Measurements from ENCODE around the gene TMEM42. TPM values are rescaled to one million over a fixed set of nuclear protein-coding genes. Genes with fewer than 3 reads are reported as not detected.
A peak's percentile ranks its signal among the peaks of the same experiment; 100 is the strongest.

The TMEM42 gene
- total and polyA plus RNA-seq, 2 of the 13 experiments (the other 11 are each of a cell fraction or from before 2014, with no cell fraction given) = 5.5 to 24.5 TPM

DNA sequence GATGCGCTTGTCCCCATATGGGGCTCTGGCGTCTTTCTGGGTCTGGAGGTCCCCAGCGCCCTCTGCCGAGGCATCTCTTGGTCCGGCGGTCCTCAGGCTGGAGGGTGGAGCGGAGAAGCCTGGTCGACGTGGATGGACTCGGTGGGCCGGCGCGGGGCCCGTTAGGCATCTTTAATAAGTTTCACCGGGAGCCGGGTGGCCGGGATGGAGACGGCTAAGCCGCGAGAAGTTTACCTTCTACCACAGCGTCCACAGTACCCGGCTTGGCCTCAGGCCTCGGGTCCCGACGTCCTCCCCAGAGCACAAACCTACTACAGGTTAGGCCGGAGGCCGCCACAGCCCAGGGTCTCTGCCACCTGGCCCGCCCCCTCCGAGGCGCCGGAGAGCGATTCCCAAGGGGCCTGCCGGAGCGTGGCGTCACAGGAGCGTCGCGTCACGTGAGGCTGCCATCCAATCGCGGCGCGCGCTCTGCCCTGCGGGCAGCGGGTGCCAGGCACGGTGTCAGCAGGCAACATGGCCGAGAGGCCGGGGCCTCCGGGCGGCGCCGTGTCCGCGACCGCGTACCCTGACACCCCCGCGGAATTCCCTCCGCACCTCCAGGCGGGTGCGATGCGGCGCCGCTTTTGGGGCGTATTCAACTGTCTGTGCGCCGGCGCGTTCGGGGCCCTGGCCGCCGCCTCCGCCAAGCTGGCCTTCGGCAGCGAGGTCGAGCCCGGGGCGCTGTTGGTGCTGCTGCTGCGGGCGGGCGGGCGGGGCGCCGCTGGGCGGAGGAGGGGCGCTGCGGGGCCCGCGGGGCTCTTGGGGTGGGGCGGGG, at the start of gene TMEM42 (continued):
- TF ChIP-seq ZNF121 (CRISPR knock-in tag; IDR thresholded peaks at IDR 0.05) = peak; percentile 70; the same call in 1 of the 2 replicates
- peak; percentile 58; the same call in 1 of the 2 replicates for TF ChIP-seq ZMYM2 (CRISPR knock-in tag; IDR thresholded peaks at IDR 0.05)
- TF ChIP-seq CBX1 (IDR thresholded peaks at IDR 0.05; ENCODE audit: low read depth) = no peak
- TF ChIP-seq POGZ (CRISPR knock-in tag; IDR thresholded peaks at IDR 0.05) = peak; percentile 79
- TF ChIP-seq, protein P1, sequence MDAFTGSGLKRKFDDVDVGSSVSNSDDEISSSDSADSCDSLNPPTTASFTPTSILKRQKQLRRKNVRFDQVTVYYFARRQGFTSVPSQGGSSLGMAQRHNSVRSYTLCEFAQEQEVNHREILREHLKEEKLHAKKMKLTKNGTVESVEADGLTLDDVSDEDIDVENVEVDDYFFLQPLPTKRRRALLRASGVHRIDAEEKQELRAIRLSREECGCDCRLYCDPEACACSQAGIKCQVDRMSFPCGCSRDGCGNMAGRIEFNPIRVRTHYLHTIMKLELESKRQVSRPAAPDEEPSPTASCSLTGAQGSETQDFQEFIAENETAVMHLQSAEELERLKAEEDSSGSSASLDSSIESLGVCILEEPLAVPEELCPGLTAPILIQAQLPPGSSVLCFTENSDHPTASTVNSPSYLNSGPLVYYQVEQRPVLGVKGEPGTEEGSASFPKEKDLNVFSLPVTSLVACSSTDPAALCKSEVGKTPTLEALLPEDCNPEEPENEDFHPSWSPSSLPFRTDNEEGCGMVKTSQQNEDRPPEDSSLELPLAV (CRISPR knock-in tag; conservative IDR thresholded peaks at IDR 0.05; ENCODE audit: low read depth) = no peak
- peak; percentile 14; the same call in 1 of the 2 replicates for TF ChIP-seq HOXD1 (CRISPR knock-in tag; IDR thresholded peaks at IDR 0.05)
- TF ChIP-seq, protein P2, sequence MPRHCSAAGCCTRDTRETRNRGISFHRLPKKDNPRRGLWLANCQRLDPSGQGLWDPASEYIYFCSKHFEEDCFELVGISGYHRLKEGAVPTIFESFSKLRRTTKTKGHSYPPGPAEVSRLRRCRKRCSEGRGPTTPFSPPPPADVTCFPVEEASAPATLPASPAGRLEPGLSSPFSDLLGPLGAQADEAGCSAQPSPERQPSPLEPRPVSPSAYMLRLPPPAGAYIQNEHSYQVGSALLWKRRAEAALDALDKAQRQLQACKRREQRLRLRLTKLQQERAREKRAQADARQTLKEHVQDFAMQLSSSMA (CRISPR knock-in tag; IDR thresholded peaks at IDR 0.05) = peak; percentile 35; the same call in 1 of the 2 replicates
- TF ChIP-seq NFIB (CRISPR knock-in tag; IDR thresholded peaks at IDR 0.05; ENCODE audit: borderline replicate concordance) = no peak
- TF ChIP-seq CBX5 (CRISPR knock-in tag; IDR thresholded peaks at IDR 0.05; ENCODE audit: borderline replicate concordance) = no peak
- no peak for TF ChIP-seq NFE2L1 (CRISPR knock-in tag; IDR thresholded peaks at IDR 0.05; ENCODE audit: borderline replicate concordance)
- peak; percentile 27; the same call in 1 of the 2 replicates for TF ChIP-seq BORCS8-MEF2B (CRISPR knock-in tag; IDR thresholded peaks at IDR 0.05)
- TF ChIP-seq, protein P3, sequence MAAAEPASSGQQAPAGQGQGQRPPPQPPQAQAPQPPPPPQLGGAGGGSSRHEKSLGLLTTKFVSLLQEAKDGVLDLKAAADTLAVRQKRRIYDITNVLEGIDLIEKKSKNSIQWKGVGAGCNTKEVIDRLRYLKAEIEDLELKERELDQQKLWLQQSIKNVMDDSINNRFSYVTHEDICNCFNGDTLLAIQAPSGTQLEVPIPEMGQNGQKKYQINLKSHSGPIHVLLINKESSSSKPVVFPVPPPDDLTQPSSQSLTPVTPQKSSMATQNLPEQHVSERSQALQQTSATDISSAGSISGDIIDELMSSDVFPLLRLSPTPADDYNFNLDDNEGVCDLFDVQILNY (CRISPR knock-in tag; conservative IDR thresholded peaks at IDR 0.05) = no peak
- peak; percentile 86; the same call in 1 of the 2 replicates for TF ChIP-seq ZNF709 (CRISPR knock-in tag; IDR thresholded peaks at IDR 0.05)
- TF ChIP-seq CCAR2 (optimal IDR thresholded peaks at IDR 0.05; ENCODE audit: low read depth, low read length) = no peak
- TF ChIP-seq RBM22 (optimal IDR thresholded peaks at IDR 0.05; ENCODE audit: low read length) = no peak
- TF ChIP-seq ATM (IDR thresholded peaks at IDR 0.05; ENCODE audit: borderline replicate concordance) = no peak
- TF ChIP-seq ZNF260 (CRISPR knock-in tag; IDR thresholded peaks at IDR 0.05; ENCODE audit: borderline replicate concordance, low read depth) = no peak
- TF ChIP-seq, protein P4, sequence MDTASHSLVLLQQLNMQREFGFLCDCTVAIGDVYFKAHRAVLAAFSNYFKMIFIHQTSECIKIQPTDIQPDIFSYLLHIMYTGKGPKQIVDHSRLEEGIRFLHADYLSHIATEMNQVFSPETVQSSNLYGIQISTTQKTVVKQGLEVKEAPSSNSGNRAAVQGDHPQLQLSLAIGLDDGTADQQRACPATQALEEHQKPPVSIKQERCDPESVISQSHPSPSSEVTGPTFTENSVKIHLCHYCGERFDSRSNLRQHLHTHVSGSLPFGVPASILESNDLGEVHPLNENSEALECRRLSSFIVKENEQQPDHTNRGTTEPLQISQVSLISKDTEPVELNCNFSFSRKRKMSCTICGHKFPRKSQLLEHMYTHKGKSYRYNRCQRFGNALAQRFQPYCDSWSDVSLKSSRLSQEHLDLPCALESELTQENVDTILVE (CRISPR knock-in tag; IDR thresholded peaks at IDR 0.05) = no peak; the same call in 1 of the 2 replicates
- peak; percentile 52; the same call in 1 of the 2 replicates for TF ChIP-seq KMT2A (CRISPR knock-in tag; IDR thresholded peaks at IDR 0.05)
- TF ChIP-seq, protein P5, sequence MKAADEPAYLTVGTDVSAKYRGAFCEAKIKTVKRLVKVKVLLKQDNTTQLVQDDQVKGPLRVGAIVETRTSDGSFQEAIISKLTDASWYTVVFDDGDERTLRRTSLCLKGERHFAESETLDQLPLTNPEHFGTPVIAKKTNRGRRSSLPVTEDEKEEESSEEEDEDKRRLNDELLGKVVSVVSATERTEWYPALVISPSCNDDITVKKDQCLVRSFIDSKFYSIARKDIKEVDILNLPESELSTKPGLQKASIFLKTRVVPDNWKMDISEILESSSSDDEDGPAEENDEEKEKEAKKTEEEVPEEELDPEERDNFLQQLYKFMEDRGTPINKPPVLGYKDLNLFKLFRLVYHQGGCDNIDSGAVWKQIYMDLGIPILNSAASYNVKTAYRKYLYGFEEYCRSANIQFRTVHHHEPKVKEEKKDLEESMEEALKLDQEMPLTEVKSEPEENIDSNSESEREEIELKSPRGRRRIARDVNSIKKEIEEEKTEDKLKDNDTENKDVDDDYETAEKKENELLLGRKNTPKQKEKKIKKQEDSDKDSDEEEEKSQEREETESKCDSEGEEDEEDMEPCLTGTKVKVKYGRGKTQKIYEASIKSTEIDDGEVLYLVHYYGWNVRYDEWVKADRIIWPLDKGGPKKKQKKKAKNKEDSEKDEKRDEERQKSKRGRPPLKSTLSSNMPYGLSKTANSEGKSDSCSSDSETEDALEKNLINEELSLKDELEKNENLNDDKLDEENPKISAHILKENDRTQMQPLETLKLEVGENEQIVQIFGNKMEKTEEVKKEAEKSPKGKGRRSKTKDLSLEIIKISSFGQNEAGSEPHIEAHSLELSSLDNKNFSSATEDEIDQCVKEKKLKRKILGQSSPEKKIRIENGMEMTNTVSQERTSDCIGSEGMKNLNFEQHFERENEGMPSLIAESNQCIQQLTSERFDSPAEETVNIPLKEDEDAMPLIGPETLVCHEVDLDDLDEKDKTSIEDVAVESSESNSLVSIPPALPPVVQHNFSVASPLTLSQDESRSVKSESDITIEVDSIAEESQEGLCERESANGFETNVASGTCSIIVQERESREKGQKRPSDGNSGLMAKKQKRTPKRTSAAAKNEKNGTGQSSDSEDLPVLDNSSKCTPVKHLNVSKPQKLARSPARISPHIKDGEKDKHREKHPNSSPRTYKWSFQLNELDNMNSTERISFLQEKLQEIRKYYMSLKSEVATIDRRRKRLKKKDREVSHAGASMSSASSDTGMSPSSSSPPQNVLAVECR (CRISPR knock-in tag; IDR thresholded peaks at IDR 0.05; ENCODE audit: borderline replicate concordance) = peak; percentile 72; the same call in 1 of the 2 replicates
